Measurements from ENCODE around the gene TBC1D12. TPM values are rescaled to one million over a fixed set of nuclear protein-coding genes. Genes with fewer than 3 reads are reported as not detected.
"Not testable (repeated sequence)": the region's sequence is repeated elsewhere in the genome, so short reads cannot be mapped to it uniquely, and the experiment has no call there.

Gene TBC1D12
- total RNA-seq, 3 donors from 2014 or later = 19.0 to 29.4 (median 27.2) TPM

GRCh38 chr10:94549221-94549620 is 146.9 kb downstream of the TBC1D12 start:
- intact Hi-C loops (cut with DNase I; ENCODE audit: low total_unique reads) = no loop called here
- no peak for DNase-seq (ENCODE audit: low spot score in 2 of 2)
- no peaks in the 10 kb centered on the region for H3K4me1 ChIP-seq
- H3K27me3 ChIP-seq = no peaks in the 10 kb centered on the region
- H3K9me3 ChIP-seq = no peaks in the 10 kb centered on the region
- H3K4me3 ChIP-seq = no peak overlapping the region
- no peaks in the 10 kb centered on the region for H3K36me3 ChIP-seq
- no peak overlapping the region for H3K27ac ChIP-seq
- no peak for TF ChIP-seq POLR2AphosphoS5 (IDR thresholded peaks at IDR 0.05)
- TF ChIP-seq POLR2A (IDR thresholded peaks at IDR 0.05) = no peak
- TF ChIP-seq CTCF (IDR thresholded peaks at IDR 0.05) = no peak

- intact Hi-C loops (cut with DNase I; ENCODE audit: low total_unique reads); H3K36me3 ChIP-seq; H3K4me1 ChIP-seq; H3K27me3 ChIP-seq; H3K27ac ChIP-seq; H3K9me3 ChIP-seq; H3K4me3 ChIP-seq; DNase-seq (ENCODE audit: low spot score in 2 of 2): not testable (repeated sequence)
Observed at GRCh38 chr10:94567714-94568307, 165.5 kb downstream of the TBC1D12 start.

GRCh38 chr10:94571081-94571480 is 168.7 kb downstream of the TBC1D12 start:
- TF ChIP-seq POLR2AphosphoS5 (IDR thresholded peaks at IDR 0.05) = no peak
- no peak for TF ChIP-seq CTCF (IDR thresholded peaks at IDR 0.05)
- no peak for TF ChIP-seq POLR2A (IDR thresholded peaks at IDR 0.05)
- no peaks in the 10 kb centered on the region for H3K4me1 ChIP-seq
- no peaks in the 10 kb centered on the region for H3K9me3 ChIP-seq
- H3K27me3 ChIP-seq = no peaks in the 10 kb centered on the region
- H3K36me3 ChIP-seq = no peaks in the 10 kb centered on the region
- no peak overlapping the region for H3K4me3 ChIP-seq
- intact Hi-C loops (cut with DNase I; ENCODE audit: low total_unique reads) = no loop called here
- H3K27ac ChIP-seq = no peak overlapping the region
- DNase-seq (ENCODE audit: low spot score in 2 of 2) = no peak

GRCh38 chr10:94571528-94571927 is 169.2 kb downstream of the TBC1D12 start:
- no peaks in the 10 kb centered on the region for H3K9me3 ChIP-seq
- intact Hi-C loops (cut with DNase I; ENCODE audit: low total_unique reads) = no loop called here
- H3K4me1 ChIP-seq = no peaks in the 10 kb centered on the region
- H3K27me3 ChIP-seq = no peaks in the 10 kb centered on the region
- TF ChIP-seq POLR2A (IDR thresholded peaks at IDR 0.05) (no peak), POLR2AphosphoS5 (IDR thresholded peaks at IDR 0.05) (no peak), CTCF (IDR thresholded peaks at IDR 0.05) (no peak)
- H3K4me3 ChIP-seq = no peak overlapping the region
- H3K36me3 ChIP-seq = no peaks in the 10 kb centered on the region
- no peak for DNase-seq (ENCODE audit: low spot score in 2 of 2)
- no peak overlapping the region for H3K27ac ChIP-seq

- H3K4me1 ChIP-seq = no peaks in the 10 kb centered on the region
- no peak for DNase-seq (ENCODE audit: low spot score in 2 of 2)
- H3K9me3 ChIP-seq = no peaks in the 10 kb centered on the region
- no peaks in the 10 kb centered on the region for H3K27me3 ChIP-seq
- intact Hi-C loops (cut with DNase I; ENCODE audit: low total_unique reads) = no loop called here
- no peaks in the 10 kb centered on the region for H3K36me3 ChIP-seq
- no peak overlapping the region for H3K4me3 ChIP-seq
- TF ChIP-seq POLR2A (IDR thresholded peaks at IDR 0.05) (no peak), POLR2AphosphoS5 (IDR thresholded peaks at IDR 0.05) (no peak), CTCF (IDR thresholded peaks at IDR 0.05) (no peak)
- H3K27ac ChIP-seq = no peak overlapping the region
Observed at GRCh38 chr10:94578790-94579189, 176.4 kb downstream of the TBC1D12 start.

GRCh38 chr10:94583124-94583523 is 180.8 kb downstream of the TBC1D12 start:
- H3K4me1 ChIP-seq = no peaks in the 10 kb centered on the region
- H3K36me3 ChIP-seq = no peaks in the 10 kb centered on the region
- no peak overlapping the region for H3K4me3 ChIP-seq
- intact Hi-C loops (cut with DNase I; ENCODE audit: low total_unique reads) = no loop called here
- H3K27me3 ChIP-seq = no peaks in the 10 kb centered on the region
- TF ChIP-seq CTCF (IDR thresholded peaks at IDR 0.05) (no peak), POLR2AphosphoS5 (IDR thresholded peaks at IDR 0.05) (no peak), POLR2A (IDR thresholded peaks at IDR 0.05) (no peak)
- H3K9me3 ChIP-seq = no peaks in the 10 kb centered on the region
- no peak overlapping the region for H3K27ac ChIP-seq
- no peak for DNase-seq (ENCODE audit: low spot score in 2 of 2)
